Activated T-cell treated with anti-CD3 and anti-CD28 coated beads, Interleukin-2, amount 50 U/mL, for 72 hours (primary cell): ENCODE results near the gene RNLS. TPM values are rescaled to one million over a fixed set of nuclear protein-coding genes. Genes with fewer than 3 reads are reported as not detected.

Experiments used
- ATAC-seq, 2 donors: fragments of 150-1000 bp; cut with Tn5 transposase; replicated peaks in 1 of 2; 2 replicates each; pipeline ENCODE4 v1.10.0; 2021; ENCODE audit warnings: moderate library complexity in 2 of 2, mild to moderate bottlenecking in 1 of 2
- DNase-seq, 2 donors: peaks; one replicate each; pipeline ENCODE4 v3.0.0; 2021 to 2022; ENCODE audit warnings: mixed read lengths in 1 of 2
- H3K27ac Mint-ChIP-seq: one replicate; pipeline ENCODE4 v1.8.0; 2022; ENCODE audit warnings: mild to moderate bottlenecking, moderate library complexity, mixed read lengths
- H3K27me3 Mint-ChIP-seq: one replicate; pipeline ENCODE4 v1.8.0; 2022; ENCODE audit warnings: low read depth, mixed read lengths
- H3K36me3 Mint-ChIP-seq, 2 donors: one replicate each; pipeline ENCODE4 v1.8.0; 2022; ENCODE audit warnings: mixed read lengths in 2 of 2, mild to moderate bottlenecking in 1 of 2; ENCODE audit not compliant: insufficient read depth in 2 of 2
- H3K4me1 Mint-ChIP-seq: one replicate; pipeline ENCODE4 v1.8.0; 2022; ENCODE audit warnings: low read depth, mixed read lengths
- H3K4me3 Mint-ChIP-seq, 2 donors: one replicate each; pipeline ENCODE4 v1.8.0; 2022; ENCODE audit warnings: mild to moderate bottlenecking in 2 of 2, mixed read lengths in 2 of 2, moderate library complexity in 2 of 2
- H3K9me3 Mint-ChIP-seq, 2 donors: one replicate each; pipeline ENCODE4 v1.8.0; 2022; ENCODE audit warnings: mixed read lengths in 2 of 2
- total RNA-seq, 2 donors: library from RNA; stranded (reverse); gene quantifications; one replicate each; pipeline ENCODE4 v1.2.3, GENCODE V29; 2022

Gene RNLS
- total RNA-seq, 2 donors from 2014 or later = 2.6 to 6.2 TPM

DNA sequence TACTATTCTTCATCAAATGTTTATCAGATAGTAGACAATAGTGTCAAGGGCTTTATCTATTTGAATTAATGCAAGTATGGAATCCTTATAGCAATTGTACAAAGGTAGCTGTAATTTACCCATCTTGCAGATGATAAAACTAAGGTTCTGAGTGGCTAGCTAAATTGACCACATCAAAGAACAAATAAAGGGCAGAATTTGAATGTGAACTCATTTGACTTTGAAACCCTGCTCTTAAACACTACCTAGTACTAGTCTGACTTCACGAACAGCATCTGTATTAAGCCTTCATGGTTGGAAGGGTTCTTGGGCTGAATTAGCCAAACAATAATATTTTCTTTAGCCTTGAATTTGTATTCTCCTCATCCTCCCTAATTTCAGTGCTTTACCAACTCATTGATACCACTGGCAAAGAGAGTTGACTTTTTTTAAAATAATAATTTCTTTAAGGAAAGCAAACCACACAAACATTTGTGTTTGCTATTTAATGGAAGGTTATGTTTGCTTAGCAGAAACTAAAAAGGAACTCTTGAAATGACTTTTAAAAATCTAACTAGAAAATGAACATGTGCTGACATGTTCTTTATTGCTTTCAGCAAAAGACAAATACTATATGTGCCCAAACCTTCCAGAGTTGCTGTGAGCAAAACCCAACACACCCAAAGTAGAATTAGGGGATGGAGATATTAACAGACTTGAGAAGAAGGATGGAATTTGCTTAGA lies 322.6 kb downstream of the RNLS start:
- ATAC-seq (no peak), DNase-seq (no peak)
- Mint-ChIP-seq H3K4me1 (no peaks in the 10 kb centered on the region), H3K27me3 (peaks cover 10% of the 10 kb centered on the region), H3K4me3 (no peak overlapping the region), H3K36me3 (no peaks in the 10 kb centered on the region), H3K27ac (no peak overlapping the region), H3K9me3 (peaks cover 0 to 2% of the 10 kb centered on the region in 2 donors)

GRCh38 chr10:88259381-88259780 lies 323.7 kb downstream of the RNLS start:
- Mint-ChIP-seq H3K27me3 (no peaks in the 10 kb centered on the region), H3K4me3 (no peak overlapping the region), H3K36me3 (no peaks in the 10 kb centered on the region), H3K9me3 (no peaks in the 10 kb centered on the region), H3K4me1 (peaks cover 1% of the 10 kb centered on the region), H3K27ac (no peak overlapping the region)
- no peak for ATAC-seq
- no peak for DNase-seq

- Mint-ChIP-seq H3K4me3 (no peak overlapping the region), H3K27ac (no peak overlapping the region), H3K27me3 (no peaks in the 10 kb centered on the region), H3K9me3 (no peaks in the 10 kb centered on the region), H3K4me1 (peaks cover 12% of the 10 kb centered on the region), H3K36me3 (no peaks in the 10 kb centered on the region)
- no peak for ATAC-seq
- DNase-seq = no peak
These were observed 326.2 kb downstream of the RNLS start for GRCh38 chr10:88256886-88257285.

DNA sequence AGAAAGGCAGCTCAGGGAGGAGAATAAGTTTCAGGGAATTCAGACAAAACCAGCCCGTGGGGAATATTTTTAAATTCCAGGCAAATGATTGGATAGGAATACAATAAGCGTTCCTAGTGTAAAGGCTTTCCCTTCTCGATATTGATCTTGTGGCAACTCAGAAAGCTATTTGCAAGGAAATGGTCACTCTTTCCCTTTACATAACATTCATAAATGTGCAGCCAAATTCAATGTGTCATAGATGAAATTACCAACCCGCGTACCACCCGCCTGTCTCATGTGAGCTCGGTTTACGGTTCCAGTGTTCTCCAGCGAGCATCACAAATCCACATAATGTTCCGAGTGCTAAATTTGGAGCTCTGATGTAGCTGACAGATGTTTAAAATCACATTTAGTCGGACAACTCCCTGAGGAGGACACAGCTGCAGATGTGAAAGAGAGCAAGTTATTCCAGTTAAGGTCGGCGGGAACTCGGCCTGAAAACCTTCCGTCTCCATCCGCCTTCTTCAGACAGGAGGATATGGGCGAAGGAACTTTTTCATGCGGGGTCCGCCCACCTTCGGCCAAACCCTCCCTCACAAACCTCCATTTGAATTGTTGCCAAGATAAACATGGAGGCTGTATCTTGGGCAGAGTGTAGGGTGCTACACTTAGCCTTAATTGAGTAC lies 327.0 kb downstream of the RNLS start:
- H3K27me3 Mint-ChIP-seq = no peaks in the 10 kb centered on the region

GRCh38 chr10:88254091-88254490 lies 329.0 kb downstream of the RNLS start:
- H3K27me3 Mint-ChIP-seq = no peaks in the 10 kb centered on the region
- H3K27ac Mint-ChIP-seq = no peak overlapping the region
- no peaks in the 10 kb centered on the region for H3K36me3 Mint-ChIP-seq
- peak; percentile 10 to 15 for DNase-seq
- no peak overlapping the region for H3K4me3 Mint-ChIP-seq
- peak; percentile 89 to 98 for ATAC-seq
- H3K4me1 Mint-ChIP-seq = peaks cover 13% of the 10 kb centered on the region
- no peaks in the 10 kb centered on the region for H3K9me3 Mint-ChIP-seq

More for the DNA sequence above, 327.0 kb downstream of the RNLS start:
- no peaks in the 10 kb centered on the region for H3K9me3 Mint-ChIP-seq
- peaks cover 13% of the 10 kb centered on the region for H3K4me1 Mint-ChIP-seq
- H3K27ac Mint-ChIP-seq = no peak overlapping the region
- no peaks in the 10 kb centered on the region for H3K36me3 Mint-ChIP-seq
- ATAC-seq (no peak), DNase-seq (no peak)
- H3K4me3 Mint-ChIP-seq = no peak overlapping the region

- Mint-ChIP-seq H3K36me3 (no peaks in the 10 kb centered on the region), H3K4me3 (no peak overlapping the region), H3K27me3 (no peaks in the 10 kb centered on the region), H3K4me1 (peaks cover 13% of the 10 kb centered on the region), H3K9me3 (no peaks in the 10 kb centered on the region), H3K27ac (no peak overlapping the region)
- ATAC-seq (no peak), DNase-seq (no peak)
These were observed 329.5 kb downstream of the RNLS start for GRCh38 chr10:88253622-88254021.

DNA sequence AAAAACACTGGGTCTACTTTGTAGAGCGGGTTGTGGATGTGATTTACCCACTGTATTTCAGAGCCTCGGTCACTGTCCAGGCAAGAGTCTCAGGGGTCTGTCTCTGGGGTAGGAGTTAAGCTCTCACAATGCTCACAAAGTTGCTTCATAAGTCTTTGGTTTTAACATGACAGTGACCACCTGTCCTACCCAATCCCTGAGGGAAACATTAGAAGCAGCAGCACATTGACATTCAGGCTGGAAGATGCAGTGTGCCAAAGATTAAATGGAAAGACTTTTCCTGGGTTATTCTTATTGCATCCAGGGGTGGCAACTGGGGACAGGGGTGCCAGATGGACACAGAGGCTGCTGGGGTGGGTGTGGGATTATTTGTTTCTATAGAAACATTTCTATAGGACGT lies 330.0 kb downstream of the RNLS start:
- H3K36me3 Mint-ChIP-seq = no peaks in the 10 kb centered on the region
- no peak overlapping the region for H3K4me3 Mint-ChIP-seq
- H3K27ac Mint-ChIP-seq = no peak overlapping the region
- no peak for ATAC-seq
- H3K4me1 Mint-ChIP-seq = peaks cover 13% of the 10 kb centered on the region
- no peaks in the 10 kb centered on the region for H3K9me3 Mint-ChIP-seq
- no peak for DNase-seq
- no peaks in the 10 kb centered on the region for H3K27me3 Mint-ChIP-seq

- no peak overlapping the region for H3K4me3 Mint-ChIP-seq
- H3K27me3 Mint-ChIP-seq = no peaks in the 10 kb centered on the region
- no peaks in the 10 kb centered on the region for H3K9me3 Mint-ChIP-seq
- ATAC-seq (no peak), DNase-seq (no peak)
- no peak overlapping the region for H3K27ac Mint-ChIP-seq
- H3K4me1 Mint-ChIP-seq = peaks cover 40% of the 10 kb centered on the region
- no peaks in the 10 kb centered on the region for H3K36me3 Mint-ChIP-seq
These were observed 333.7 kb downstream of the RNLS start for GRCh38 chr10:88249450-88249849.

- H3K27me3 Mint-ChIP-seq = no peaks in the 10 kb centered on the region
- DNase-seq (no peak), ATAC-seq (no peak)
- H3K27ac Mint-ChIP-seq = no peak overlapping the region
- H3K4me1 Mint-ChIP-seq = peaks cover 30% of the 10 kb centered on the region
- no peaks in the 10 kb centered on the region for H3K9me3 Mint-ChIP-seq
- H3K36me3 Mint-ChIP-seq = peaks cover 0 to 2% of the 10 kb centered on the region in 2 donors
- H3K4me3 Mint-ChIP-seq = no peak overlapping the region
These were observed 336.4 kb downstream of the RNLS start for GRCh38 chr10:88246675-88247074.

DNA sequence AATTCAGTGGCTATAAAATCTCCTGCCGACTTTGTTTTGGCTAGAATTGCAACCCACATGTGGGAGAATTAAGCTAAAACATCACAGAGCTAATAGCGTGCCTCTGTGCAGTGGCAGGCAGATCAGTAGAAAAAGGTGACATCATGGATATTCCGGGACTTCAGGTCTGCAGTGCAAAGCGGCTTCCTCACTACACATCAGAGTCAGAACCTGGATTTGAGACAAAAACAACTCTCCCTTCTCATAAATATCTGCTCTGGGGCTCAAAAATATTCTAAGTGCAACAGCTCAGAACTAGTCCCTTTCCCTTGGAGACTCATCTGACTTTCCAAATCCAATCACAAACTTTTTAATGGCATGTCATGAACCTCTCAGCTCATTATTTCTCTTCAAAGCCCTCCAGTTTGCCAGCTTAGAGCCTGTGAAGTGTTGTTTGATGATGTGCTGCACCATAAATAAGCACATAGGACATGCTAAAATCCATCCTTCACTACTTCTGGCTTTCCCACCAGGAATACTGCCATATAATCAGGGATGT lies 337.1 kb downstream of the RNLS start:
- Mint-ChIP-seq H3K4me1 (peaks cover 30% of the 10 kb centered on the region), H3K9me3 (no peaks in the 10 kb centered on the region), H3K36me3 (peaks cover 0 to 2% of the 10 kb centered on the region in 2 donors), H3K27me3 (no peaks in the 10 kb centered on the region), H3K27ac (no peak overlapping the region), H3K4me3 (no peak overlapping the region)
- DNase-seq (no peak), ATAC-seq (no peak)

DNA sequence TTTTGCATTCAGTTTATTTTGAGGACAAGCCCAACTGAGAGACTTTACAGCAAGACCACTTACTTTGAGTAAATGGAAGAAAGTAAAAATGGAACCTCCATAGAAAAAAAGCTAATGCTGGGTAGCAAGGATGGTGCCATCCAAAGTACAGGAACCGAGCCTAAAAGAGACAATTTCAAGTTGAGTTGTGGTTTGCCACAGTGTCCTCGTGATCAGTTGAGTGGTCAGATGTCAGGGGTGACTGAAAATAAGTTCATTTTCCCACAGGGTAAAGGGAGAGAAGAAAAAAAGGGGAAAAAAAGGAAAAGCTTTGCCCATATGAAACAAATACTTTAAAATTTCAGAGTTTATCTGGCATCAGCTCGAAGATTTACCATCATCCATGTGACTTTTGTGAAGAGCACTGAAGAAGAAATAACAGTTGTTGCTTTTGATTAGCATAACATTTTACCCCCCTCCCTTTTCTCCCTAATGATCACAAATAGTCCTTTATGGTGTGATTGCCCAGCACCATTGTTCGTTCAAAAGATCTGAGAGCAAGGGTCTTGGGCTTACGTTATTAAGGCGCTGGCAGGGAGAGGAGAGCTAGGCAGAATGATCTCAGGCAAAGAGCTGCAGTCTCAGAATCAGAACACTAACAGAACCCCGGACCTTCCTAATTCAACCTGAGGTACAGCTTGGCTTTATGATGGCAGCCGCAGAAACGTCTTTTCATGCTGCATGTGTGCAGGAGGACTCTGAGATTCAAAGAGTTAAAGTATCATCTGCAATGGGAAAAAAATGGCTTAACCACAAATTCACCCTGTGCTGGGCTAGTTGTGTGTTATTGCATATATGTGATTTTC lies 338.1 kb downstream of the RNLS start:
- DNase-seq = no peak
- no peaks in the 10 kb centered on the region for H3K9me3 Mint-ChIP-seq
- no peak overlapping the region for H3K27ac Mint-ChIP-seq
- peaks cover 30% of the 10 kb centered on the region for H3K4me1 Mint-ChIP-seq
- peaks cover 0 to 2% of the 10 kb centered on the region in 2 donors for H3K36me3 Mint-ChIP-seq
- no peaks in the 10 kb centered on the region for H3K27me3 Mint-ChIP-seq
- no peak overlapping the region for H3K4me3 Mint-ChIP-seq
- no peak for ATAC-seq

DNA sequence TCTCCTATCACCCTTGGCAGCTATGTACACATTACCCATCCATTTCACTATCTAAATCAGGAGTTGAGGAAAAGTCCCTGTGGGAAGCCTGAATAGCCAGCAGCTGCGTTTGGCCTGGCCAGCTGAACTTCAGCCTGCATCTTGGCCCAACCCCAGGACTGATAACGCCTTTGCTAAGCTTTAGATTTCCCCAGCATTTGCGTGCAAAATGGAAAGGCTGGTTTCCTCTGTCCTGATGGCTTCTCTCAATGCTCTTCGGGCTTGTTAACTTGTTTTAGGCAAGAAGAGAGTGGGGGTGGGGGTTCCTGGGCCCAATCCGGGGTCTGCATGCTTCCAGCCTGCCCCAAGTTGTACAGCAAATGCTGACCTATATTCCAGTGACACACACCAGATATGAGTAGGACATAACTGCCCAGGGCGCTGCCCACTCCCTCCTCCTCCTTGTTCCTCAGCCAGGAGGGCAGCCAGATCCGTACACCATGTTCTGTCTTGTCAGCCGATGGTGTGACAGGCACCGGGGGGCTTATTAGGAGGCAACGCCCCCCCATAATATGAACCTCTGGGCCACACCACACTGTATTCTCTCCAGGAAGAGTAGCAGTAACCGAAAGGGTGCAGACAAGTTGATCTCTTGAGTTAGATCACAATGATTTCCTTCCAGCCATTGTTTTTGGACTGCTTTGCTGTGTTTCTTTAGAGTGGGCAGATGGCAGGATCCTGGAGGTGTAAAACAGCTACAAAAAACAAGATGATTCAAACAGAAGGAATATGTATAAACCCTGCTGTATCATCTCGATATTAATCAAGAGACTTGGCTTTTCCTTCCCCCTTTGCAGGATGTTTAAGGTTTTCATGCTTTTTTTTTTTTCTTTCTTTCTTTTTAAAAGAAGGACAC lies 339.0 kb downstream of the RNLS start:
- Mint-ChIP-seq H3K27ac (no peak overlapping the region), H3K4me3 (no peak overlapping the region), H3K9me3 (no peaks in the 10 kb centered on the region), H3K36me3 (peaks cover 0 to 2% of the 10 kb centered on the region in 2 donors), H3K4me1 (peaks cover 30% of the 10 kb centered on the region), H3K27me3 (no peaks in the 10 kb centered on the region)
- ATAC-seq (no peak), DNase-seq (no peak)
